SU-DHL-6 (cell line): Measurements from ENCODE around the gene TTC19.

Source experiments
- EZH2phosphoT487 ChIP-seq: fragments of 200-600 bp; sonication (generic), shearing (Covaris generic); conservative IDR thresholded peaks from 2 replicates; pipeline ENCODE4 v1.6.1; 2018; ENCODE audit warnings: mild to moderate bottlenecking, antibody characterized with exemption, low read length, moderate library complexity, mixed read lengths
- TF ChIP-seq, protein P1 (sequence below): fragments of 200-600 bp; sonication (generic); IDR thresholded peaks from one replicate; pipeline ENCODE4 v1.5.1; 2017; ENCODE audit warnings: antibody characterized with exemption, mild to moderate bottlenecking, low read length, moderate library complexity; ENCODE audit not compliant: insufficient read depth, poor library complexity, severe bottlenecking

DNA sequence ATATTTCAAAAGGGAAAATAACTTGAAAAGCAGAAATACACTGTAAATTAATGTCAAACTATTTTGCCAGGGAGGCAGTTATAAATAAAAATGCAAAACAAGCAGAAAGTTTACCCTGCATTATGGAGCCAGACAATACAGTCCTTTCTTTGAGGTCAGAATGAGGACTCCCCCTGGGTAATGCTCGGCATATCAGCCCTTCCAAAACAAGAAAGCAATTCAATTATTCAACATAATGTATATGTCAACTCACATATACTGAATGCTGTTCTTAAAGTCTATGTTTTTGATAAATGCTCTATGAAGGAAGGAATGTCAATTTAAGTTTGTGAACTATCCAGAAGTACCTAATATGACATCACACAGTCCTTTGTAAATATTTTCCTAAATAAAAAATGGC lies 72.4 kb downstream of the TTC19 start:
- TF ChIP-seq, protein P1, sequence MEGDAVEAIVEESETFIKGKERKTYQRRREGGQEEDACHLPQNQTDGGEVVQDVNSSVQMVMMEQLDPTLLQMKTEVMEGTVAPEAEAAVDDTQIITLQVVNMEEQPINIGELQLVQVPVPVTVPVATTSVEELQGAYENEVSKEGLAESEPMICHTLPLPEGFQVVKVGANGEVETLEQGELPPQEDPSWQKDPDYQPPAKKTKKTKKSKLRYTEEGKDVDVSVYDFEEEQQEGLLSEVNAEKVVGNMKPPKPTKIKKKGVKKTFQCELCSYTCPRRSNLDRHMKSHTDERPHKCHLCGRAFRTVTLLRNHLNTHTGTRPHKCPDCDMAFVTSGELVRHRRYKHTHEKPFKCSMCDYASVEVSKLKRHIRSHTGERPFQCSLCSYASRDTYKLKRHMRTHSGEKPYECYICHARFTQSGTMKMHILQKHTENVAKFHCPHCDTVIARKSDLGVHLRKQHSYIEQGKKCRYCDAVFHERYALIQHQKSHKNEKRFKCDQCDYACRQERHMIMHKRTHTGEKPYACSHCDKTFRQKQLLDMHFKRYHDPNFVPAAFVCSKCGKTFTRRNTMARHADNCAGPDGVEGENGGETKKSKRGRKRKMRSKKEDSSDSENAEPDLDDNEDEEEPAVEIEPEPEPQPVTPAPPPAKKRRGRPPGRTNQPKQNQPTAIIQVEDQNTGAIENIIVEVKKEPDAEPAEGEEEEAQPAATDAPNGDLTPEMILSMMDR, result no peak
- TF ChIP-seq EZH2phosphoT487, result no peak
